Transverse colon (tissue), 3 donors: ENCODE results near the gene COPS7A.

ENCODE experiments used
- POLR2A ChIP-seq: fragments of 450-650 bp; IDR thresholded peaks from one replicate; pipeline ENCODE4 v1.6.1; 2016; ENCODE audit warnings: antibody characterized with exemption, mild to moderate bottlenecking, moderate library complexity
- TF ChIP-seq, protein P1 (sequence below), 5 experiments: fragments of 200-600 bp in 3 of 5; fragments of 450-650 bp in 2 of 5; sonication (generic) in 3 of 5; IDR thresholded peaks; 1 replicate in 2 of 5; 2 replicates in 3 of 5; pipeline ENCODE4 v1.5.1; 2016 to 2017; ENCODE audit warnings: antibody characterized with exemption in 5 of 5, inconsistent platforms in 3 of 5, mild to moderate bottlenecking in 2 of 5, moderate library complexity in 1 of 5

DNA sequence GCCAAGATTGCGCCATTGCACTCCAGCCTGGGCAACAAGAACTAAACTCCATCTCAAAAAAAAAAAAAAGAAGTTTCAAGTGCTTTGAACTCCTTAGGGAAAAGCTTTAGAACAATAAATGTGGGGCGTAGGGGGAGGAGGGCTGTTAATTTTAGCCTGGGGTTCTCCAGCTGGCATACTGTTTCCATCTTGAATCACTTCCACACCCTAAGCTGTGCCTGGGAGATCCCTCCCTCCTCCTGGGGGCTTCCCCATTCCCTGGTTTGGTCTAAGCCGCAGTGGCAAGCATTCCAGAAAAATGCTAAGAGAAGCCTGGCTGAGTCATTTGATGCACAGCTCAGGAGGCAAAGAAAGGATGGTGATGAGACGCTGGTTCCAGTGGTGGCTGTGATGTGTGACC lies 32.4 kb upstream of the COPS7A start:
- TF ChIP-seq, protein P1, sequence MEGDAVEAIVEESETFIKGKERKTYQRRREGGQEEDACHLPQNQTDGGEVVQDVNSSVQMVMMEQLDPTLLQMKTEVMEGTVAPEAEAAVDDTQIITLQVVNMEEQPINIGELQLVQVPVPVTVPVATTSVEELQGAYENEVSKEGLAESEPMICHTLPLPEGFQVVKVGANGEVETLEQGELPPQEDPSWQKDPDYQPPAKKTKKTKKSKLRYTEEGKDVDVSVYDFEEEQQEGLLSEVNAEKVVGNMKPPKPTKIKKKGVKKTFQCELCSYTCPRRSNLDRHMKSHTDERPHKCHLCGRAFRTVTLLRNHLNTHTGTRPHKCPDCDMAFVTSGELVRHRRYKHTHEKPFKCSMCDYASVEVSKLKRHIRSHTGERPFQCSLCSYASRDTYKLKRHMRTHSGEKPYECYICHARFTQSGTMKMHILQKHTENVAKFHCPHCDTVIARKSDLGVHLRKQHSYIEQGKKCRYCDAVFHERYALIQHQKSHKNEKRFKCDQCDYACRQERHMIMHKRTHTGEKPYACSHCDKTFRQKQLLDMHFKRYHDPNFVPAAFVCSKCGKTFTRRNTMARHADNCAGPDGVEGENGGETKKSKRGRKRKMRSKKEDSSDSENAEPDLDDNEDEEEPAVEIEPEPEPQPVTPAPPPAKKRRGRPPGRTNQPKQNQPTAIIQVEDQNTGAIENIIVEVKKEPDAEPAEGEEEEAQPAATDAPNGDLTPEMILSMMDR (IDR thresholded peaks at IDR 0.05) = no peak
- no peak for TF ChIP-seq POLR2A
